ENCODE measurements around the gene SCUBE1. TPM values are rescaled to one million over a fixed set of nuclear protein-coding genes. Genes with fewer than 3 reads are reported as not detected.

The SCUBE1 gene
- total RNA-seq, 1 donor from 2014 or later: 0.64 TPM

DNA sequence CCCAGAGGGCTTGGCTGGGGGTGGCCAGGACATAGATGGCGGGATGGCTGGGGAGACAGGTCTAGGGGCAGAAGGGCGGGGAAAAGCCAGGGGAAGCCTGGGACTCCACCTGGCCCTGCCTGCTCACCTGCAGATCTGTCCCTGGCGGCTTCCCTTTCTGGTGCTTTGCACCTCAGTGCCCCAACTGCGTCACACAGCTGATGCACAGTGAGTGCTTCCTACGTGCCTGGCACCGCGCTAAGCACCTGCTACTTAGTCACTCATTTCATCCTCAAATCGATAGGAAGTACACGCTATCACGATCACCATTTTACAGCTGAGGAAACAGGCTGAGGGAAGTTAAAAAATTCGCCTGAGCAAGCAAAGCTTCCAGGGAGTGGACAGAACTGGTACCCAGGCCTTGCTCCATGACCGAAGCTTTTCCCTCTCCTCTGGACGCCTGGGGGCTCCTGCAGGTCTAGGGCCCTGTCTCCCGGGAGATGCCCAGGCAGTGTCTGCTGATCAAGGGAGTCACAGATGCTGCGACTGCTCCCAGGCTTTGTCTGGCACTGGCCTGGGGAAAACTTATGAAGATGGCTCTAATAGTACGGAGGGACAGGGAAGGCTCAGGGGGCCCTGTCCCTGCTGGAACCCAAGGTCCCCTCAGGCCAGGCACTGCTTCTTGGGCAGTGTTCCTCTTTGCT is 93.2 kb downstream of the SCUBE1 start:
- intact Hi-C loops (cut with micrococcal nuclease): no loop called here

DNA sequence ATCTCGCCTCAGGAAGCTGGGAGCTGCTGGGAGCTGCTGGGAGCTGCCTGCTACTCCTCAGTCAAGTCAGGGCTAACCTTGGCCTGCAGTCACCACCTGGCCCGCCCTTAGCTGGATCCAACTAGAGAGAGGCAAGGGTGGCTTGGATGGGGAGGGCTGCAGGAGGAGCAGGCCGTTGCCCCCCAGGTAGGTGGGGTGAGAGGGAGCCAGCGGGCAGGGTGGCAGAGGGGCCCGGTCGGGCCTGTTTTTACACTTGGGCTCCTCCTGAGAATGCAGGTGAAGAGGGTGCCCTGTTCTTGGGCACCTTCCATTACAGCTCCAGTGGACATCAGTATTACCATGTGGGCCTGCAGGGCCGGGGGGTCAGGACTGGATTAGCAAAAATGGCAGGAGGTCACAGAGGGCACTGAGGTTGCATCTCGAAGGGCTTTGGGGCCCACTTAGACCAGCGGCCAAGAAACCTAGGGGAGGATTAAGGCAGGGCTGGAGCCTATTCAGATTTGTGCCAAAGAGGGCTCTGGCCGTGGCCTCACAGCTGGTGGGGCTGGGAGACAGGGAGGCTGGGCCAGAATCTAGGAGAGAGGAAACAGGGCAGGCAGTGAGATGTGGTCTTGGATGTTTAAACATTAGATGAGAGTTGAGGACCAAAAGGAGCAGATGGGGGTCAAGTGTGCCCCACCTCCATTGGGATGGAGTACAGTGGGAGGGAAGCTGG is 95.5 kb downstream of the SCUBE1 start:
- ATAC-seq: no peak
- intact Hi-C loops (cut with micrococcal nuclease): no loop called here
- DNase-seq: no peak

More for the DNA sequence above, 93.2 kb downstream of the SCUBE1 start:
- ATAC-seq (no peak), DNase-seq (no peak)

DNA sequence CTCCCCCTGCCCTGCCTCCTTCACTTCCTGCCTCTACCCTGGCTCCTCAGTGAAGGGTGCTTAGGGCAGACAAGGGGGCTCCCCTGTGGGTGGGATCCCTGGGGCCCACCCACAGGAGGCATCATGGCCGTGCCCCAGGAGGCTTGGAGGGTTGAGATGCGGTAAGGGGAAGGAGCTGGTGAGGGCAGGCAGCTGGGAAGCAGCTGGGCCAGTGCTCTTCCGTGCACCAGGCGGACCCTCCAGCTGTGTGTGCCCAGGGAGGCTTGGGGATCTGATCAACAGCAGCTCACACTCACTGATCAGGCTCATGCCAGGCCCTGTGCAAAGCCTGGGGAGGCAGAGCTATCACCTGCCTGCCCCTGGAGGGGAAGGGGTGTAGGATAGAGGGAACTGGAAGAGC is 97.0 kb downstream of the SCUBE1 start:
- intact Hi-C loops (cut with micrococcal nuclease): no loop called here
- ATAC-seq: no peak
- no peak for DNase-seq

- ATAC-seq (no peak), DNase-seq (no peak)
- intact Hi-C loops (cut with micrococcal nuclease): no loop called here
Observed at GRCh38 chr22:43245717-43246116, 97.5 kb downstream of the SCUBE1 start.

- no peak for DNase-seq
Observed at GRCh38 chr22:43244803-43245527, 98.2 kb downstream of the SCUBE1 start.

GRCh38 chr22:43244402-43244801 is 98.8 kb downstream of the SCUBE1 start:
- intact Hi-C loops (cut with micrococcal nuclease): no loop called here
- DNase-seq (no peak), ATAC-seq (no peak)

More at GRCh38 chr22:43244803-43245527, 98.2 kb downstream of the SCUBE1 start:
- intact Hi-C loops (cut with micrococcal nuclease): no loop called here
- ATAC-seq: no peak

- intact Hi-C loops (cut with micrococcal nuclease): no loop called here
- ATAC-seq (no peak), DNase-seq (no peak)
Observed at GRCh38 chr22:43243324-43243723, 99.8 kb downstream of the SCUBE1 start.

DNA sequence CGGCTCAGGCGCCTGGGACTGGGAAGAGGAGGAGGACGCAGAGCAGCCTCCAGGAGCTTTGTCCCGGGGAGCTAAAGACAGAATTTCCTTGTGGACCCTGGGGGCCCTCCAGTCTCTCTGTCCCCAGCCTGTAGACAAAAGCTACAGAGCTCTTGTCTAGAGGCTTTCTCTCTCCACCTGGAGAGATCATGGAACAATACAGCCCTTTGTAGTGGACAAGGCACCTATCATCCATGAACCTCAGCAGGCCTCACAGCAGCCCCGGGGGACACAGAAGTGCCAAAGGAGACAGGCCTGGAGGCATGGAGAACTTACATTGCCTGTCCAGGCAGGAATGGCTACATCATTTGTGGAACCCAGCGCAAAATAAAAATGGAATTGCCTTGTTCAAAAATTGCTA is 100.5 kb downstream of the SCUBE1 start:
- intact Hi-C loops (cut with micrococcal nuclease): no loop called here
- no peak for ATAC-seq
- no peak for DNase-seq

- intact Hi-C loops (cut with micrococcal nuclease): no loop called here
- no peak for ATAC-seq
- no peak for DNase-seq
Observed at GRCh38 chr22:43241699-43242386, 101.3 kb downstream of the SCUBE1 start.

GRCh38 chr22:43241138-43241597 is 102.0 kb downstream of the SCUBE1 start:
- intact Hi-C loops (cut with micrococcal nuclease): no loop called here
- no peak for DNase-seq
- no peak for ATAC-seq

DNA sequence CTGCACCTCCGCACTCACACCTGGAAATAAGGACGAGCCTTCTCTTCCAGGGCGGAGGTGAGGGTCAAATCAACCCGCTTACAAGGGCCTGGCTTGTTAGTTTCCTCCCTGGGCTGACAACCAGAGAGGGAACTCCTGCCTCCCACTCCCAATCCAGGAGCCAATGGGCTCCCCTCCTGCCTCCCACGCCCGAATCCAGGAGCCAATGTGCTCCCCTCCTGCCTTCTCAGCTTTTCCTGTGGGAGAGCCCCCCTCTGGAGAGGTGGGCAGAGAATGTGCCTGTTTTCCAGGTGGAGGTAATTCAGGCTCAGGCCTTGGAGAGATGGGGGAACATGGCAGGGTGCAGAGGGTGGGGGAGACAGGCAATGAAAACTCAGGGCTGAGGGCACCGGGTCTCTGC is 102.6 kb downstream of the SCUBE1 start:
- ATAC-seq: no peak
- intact Hi-C loops (cut with micrococcal nuclease): no loop called here
- no peak for DNase-seq

DNA sequence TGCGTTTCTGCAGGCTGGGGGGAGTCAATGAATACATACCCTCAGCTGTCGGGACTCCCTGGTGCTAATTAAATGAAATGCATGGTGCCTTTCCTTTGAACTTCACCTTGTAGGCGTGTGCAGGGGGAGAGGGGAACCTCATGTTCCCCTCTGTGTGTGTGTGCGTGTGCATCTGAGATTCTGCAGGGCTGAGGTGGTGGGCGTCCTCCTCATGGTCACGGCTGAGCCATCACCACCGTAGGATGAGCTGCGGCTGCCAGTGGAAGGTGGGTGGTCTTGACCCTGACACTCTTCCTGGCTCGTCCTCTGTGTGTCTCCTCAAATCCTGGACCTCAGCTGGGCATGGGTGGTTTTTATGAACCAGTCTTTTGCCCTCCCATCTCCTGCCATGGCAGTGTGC is 103.2 kb downstream of the SCUBE1 start:
- intact Hi-C loops (cut with micrococcal nuclease): no loop called here
- ATAC-seq (no peak), DNase-seq (no peak)

- intact Hi-C loops (cut with micrococcal nuclease): no loop called here
- ATAC-seq: peak; percentile 26
Observed at GRCh38 chr22:43239193-43239780, 103.9 kb downstream of the SCUBE1 start.

GRCh38 chr22:43238526-43239006 is 104.6 kb downstream of the SCUBE1 start:
- peak; percentile 11 for ATAC-seq
- intact Hi-C loops (cut with micrococcal nuclease): no loop called here
- DNase-seq: peak; percentile 62

More at GRCh38 chr22:43239193-43239780, 103.9 kb downstream of the SCUBE1 start:
- peak; percentile 59 for DNase-seq

GRCh38 chr22:43237280-43237679 is 105.9 kb downstream of the SCUBE1 start:
- intact Hi-C loops (cut with micrococcal nuclease): no loop called here
- no peak for DNase-seq
- ATAC-seq: no peak

GRCh38 chr22:43236411-43237166 is 106.6 kb downstream of the SCUBE1 start:
- DNase-seq (peak; percentile 90), ATAC-seq (peak; percentile 92)
- intact Hi-C loops (cut with micrococcal nuclease): no loop called here

- intact Hi-C loops (cut with micrococcal nuclease): no loop called here
- DNase-seq (no peak), ATAC-seq (no peak)
Observed at GRCh38 chr22:43235445-43236409, 107.4 kb downstream of the SCUBE1 start.
